GM04504 (cell line): ENCODE measurements around the gene ANKRD11.
"Not testable (repeated sequence)": the region's sequence is repeated elsewhere in the genome, so short reads cannot be mapped to it uniquely, and the experiment has no call there.

ENCODE experiments used
- DNase-seq: peaks from one replicate; pipeline ENCODE4 v3.0.0-alpha.2; 2012; ENCODE audit warnings: low read depth

ANKRD11 gene

DNA sequence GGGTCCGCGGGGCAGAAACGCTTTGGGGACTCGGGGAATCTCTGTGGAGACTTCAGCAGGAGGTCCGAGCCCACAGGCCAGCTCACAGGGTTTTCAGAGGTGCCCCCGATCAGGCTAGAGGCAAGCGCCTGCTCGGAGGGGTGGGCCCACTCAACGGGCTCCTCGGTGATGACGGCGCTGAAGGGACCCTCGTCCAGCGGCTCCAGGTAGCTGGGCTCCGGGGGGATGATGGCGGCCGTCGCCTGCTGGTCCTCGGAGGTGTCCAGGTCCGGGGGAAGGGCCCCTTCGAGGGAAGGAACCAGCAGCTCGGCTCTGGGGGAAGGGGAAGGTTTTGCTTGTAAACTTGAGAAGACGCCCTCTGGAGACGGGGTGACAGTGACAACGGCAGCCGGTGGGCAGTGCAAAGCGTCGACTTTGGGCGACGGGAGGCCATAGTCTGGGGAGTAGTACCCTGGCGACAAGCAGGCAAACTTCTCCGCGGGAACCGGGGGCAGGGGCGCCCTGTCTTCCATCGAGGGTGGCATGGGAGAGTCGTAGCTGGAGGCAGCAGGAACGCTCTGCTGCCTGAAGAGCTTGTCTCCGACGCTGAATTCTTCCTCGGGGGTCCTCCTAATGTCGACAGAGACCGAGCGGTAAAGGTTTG is 209.7 kb downstream of the ANKRD11 start:
- no peak for DNase-seq

DNA sequence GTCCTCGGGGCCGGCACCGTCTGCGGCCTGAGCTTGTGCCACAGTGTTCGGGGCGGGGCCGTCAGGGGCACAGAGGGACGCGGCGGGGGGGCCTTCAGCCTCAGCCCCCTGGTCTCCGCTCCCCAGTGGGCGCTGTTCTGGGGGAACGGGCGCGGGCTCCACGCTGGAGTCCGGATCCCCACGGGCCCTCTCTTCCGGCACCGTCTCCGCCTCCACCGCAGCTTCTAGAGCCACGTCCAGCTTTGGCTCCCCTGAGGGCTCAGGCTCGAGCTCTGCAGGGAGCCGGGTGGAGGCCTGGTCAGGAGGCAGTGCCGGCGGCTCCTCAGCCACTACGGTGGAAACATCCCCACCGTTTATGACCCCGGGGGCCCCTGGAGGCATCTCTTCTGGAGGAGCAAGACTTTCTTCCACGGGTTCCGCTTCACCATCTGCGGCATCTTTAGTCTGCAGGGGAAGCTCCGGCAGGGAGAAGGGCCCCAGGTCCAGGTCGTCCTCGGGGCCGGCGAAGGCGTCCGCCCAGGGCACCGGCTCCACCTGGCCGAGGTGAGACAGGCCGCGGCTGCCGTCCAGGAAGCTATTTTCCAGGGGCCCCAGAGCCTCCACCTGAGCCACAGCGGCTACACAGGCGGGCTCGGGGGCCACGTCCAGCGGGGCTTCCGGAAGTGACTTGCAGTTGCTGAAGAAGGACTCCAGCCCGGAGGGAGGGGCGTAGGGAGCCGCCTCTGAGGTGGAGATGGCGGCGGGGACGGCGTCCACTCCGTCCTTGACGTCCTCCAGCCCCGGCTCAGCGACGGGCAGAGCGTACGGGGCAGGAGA is 210.5 kb downstream of the ANKRD11 start:
- no peak for DNase-seq

DNA sequence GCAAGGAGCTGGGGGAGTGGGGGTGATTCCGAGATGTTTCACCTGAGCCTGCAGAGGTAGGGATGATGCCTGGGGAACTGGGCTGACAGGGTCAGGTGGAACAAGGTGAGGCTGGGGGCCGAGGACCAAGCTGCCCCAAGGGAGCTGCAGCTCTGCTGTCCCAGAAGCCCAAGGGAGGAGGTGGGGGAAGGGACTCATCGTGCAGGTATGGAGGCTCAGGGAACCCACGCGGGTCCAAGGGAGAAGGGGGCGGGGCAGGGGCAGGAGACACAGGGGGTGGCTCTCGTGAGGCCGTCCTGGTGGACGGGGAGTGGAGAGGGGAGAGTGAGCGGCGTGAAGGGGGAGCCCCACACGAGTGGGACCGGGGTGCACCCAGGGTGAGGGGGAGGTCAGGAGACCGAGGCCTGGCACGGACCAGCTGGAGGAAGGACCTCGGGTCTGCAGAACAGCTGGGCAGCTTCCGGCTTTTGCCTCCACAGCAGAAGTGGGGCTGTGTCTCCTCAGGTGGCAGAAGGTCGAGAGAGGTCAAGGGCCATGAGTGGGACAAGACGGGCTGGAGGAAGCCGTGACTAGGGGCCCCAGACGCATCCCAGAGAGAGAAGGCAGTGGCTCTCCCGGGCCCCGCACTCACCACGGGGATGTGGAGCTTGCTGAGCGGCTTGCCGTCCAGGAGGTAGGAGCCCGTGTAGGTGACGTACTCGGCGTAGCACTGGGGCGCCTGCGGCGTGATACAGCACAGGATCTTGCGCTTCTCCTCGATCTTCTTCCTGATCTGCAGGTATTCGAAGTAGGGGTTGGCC is 211.7 kb downstream of the ANKRD11 start:
- DNase-seq, result no peak

DNA sequence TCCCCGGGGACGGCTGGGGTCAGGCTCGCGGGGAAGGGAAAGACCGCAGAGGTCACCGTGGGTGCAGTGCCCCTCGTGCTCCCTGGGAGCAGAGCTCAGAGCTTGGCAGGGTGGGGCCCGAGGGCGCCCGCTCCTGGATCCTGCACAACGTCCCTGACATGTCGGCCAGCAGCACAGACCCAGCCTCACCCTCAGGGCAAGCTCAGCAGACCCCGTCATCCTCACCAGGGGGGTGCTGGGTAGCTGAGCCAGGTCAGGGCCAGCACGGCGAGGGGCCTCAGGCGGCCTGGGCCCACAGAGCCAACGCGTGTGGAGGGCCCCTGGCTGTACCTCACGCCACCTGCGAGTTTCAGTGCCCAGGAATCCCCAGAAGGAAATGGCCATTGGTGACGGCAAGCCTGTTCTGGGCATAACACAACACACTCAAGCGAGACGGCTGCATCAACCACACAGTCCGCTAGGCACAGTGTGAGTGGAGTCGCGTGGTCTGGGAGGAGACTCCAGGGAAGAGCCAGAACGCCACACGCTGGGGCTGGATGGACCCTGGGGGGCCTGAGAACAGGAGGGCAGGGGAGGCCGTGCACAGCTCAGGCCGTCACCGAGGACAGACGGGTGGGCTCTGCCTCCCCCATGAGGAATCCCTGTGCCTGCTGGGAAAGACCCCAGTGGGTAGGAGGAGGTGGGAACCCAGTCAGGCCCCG is 212.6 kb downstream of the ANKRD11 start:
- DNase-seq, result no peak

DNA sequence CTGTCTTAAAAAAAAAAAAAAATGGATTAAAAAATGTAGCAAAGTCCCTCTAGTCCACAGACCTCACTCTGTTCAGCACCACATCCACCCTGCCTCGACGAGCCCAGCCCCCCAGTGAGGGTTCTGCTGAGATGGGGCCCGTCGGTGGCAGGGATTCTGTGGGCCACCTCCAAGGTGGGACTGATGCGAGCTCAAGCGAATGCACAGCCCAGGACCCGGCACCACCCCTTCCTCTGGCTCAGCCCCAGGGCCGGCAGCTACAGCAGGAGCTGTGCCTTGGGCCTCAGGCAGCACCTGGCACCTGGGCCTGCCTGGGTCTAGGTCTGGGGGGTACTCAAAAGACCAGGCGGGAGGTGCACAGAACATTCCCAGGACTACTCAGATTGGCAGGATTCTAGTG is 213.3 kb downstream of the ANKRD11 start:
- DNase-seq, result no peak

DNA sequence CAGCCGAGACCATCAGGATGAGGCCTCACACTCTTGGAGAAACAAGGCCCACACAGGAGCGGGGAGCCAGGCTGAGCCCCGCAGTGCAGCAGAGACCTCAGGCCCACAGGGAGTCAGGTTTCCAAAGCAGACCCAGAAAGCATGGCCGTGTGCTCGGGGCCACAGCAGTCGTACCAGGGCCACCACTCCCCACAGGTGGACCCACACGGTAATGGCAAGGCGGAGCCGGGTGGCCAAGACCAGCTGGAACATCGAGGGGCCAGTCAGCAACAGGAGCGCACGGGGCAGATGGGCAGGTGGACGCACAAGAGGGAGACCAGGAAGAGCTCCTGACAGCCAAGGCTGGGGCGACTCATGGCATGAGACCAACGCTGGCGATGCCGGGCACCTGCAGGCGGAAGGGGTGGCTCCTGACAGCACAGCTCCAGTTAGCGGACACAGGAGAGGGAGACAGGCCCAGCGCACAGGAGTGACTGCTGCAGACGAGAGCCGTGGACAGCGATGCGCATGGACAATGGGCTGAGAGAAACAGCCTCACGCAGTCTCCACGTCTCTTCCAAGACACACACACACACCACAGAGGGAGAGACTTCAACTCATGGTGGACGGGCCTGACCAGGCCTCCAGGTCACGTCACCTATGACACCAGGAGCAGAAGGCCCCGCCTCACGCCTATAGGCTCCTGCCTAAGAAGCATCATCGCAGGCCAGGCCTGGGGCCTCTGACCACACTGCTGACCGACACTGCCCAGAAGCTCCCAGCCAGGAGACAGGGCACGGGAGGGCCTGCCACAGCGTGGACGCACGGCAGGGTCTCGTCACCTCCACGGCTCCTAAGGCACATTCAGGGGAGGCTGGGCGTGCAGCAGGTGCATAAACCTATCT is 214.3 kb downstream of the ANKRD11 start:
- no peak for DNase-seq

DNA sequence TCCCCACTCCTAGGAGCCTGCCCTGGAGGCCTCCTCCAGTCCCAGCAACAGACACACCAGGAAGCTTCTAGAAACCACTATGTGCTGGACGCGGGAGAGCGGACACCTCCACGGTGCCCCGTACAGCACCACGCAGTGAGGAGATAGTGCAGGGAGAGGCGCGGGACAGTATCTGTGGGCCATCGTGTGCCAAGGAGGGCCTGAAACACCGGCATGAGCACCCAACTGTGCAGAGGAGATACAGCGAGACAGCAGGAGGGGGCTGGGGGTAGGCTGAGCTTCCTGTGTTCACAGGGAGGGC is 215.1 kb downstream of the ANKRD11 start:
- no peak for DNase-seq

DNA sequence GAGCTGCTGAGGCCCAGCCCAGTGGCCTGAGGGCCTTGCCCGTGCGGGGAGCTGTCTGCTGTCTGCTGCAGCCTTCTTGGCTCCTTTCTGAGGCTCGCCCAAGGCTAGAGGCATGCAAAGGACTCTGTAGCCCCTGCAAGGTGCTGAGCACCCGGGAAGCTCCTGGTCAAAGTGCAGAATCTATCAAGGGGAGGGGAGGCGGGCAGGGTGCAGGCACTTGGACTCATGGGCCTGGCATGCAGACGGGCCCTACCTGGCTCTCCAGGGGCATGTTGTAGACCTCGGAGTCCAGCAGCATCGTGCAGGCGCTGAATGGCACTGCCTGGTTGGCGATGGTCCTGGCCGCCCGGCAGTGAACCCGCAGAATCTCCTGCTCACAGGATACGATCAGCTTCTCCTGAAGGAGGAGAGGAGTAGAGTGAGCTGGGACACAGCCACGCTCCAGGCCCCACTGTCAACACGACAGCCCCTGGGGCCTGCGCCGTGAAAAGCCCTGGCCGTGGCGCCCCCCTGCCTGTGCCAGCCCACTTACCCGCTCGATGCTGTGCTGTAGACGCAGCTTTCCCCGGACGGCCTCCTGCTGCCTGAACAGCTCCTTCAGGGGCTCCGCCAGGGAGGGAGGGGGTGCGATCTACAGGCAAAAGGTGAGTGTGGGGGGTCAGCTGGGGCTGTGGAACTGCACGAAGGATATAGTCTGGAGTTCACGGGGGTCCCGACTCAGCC is 215.6 kb downstream of the ANKRD11 start:
- no peak for DNase-seq

DNA sequence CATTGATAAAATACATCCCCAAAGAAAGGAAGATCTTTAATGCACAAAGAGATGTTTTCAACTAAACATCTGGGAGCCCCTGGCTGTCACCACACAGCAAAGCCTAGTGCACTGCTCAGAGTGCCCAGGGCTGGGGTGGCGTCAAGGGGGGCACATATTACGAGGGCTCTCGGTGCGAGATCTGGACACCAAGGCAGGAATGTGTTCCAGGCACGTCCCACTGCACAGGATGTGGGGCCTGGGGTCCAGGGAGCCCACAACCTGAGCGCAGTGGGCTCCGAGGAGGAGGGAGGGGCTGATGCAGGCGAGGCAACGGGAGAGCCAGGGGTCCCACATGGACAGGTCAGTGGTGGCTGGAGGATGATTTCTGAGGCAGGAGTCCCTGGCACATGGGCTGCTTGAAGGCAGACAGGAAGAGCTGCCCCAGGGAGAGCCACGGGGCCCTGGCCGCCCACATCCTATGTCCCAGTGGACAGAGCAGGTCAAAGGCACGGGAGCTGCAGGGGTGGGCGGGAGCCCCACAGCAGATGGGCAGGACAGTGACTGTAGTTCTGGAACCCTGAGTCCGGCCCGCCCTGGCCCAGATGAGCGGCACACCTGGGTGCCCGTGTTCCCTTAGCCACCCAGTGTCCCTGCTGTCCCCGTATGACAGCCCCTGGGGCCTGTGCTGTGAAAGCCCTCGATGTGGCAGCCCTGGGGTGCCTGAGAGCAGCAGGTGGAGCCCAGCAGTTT is 216.5 kb downstream of the ANKRD11 start:
- DNase-seq, result no peak

DNA sequence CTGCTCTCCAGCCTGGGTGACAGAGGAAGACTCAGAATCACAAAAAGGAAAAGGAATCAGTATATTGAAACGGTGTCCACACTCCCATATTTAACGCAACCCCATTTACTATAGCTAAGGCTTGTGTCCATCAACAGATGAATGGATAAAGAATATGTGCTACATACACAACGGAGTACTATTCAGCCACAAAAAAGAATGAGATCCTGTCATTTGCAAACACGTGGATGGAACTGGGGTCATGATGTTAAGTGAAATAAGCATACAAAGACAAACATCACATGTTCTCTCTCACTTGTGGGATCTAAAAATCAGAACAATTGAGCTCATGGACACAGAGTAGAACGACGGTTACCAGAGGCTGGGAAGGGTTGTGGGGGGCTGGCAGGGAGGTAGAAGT is 217.7 kb downstream of the ANKRD11 start:
- no peak for DNase-seq

DNA sequence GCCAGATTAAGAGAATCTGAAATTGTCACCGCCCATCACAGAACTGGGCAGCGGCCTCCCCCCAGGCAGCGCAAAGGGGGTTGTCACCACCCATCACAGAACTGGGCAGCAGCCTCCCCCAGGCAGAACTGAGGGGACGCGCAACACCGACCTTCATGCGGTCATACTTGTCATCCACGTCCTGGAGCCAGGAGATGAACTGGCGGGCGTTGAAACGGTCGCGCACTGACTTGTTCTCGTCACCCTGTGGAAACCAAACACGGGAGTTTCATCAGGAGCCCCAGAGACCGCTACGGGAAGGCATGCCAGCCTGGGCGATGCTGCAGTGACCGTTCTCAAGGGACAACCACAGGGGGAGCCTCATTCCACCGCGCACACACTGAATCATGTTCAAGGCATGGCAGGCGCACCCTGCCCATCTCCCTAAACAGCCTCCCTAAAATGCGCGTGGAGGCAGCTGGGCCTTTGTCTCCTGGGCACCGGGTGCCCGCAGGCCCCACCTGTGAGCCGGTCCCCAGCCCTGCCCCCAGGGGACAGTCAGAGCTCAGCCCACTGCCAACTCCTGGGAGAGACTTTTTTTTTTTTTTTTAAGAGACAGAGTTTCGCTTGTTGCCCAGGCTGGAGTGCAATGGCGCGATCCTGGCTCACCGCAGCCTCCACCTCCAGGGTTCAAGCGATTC is 219.6 kb downstream of the ANKRD11 start:
- DNase-seq, result no peak

DNA sequence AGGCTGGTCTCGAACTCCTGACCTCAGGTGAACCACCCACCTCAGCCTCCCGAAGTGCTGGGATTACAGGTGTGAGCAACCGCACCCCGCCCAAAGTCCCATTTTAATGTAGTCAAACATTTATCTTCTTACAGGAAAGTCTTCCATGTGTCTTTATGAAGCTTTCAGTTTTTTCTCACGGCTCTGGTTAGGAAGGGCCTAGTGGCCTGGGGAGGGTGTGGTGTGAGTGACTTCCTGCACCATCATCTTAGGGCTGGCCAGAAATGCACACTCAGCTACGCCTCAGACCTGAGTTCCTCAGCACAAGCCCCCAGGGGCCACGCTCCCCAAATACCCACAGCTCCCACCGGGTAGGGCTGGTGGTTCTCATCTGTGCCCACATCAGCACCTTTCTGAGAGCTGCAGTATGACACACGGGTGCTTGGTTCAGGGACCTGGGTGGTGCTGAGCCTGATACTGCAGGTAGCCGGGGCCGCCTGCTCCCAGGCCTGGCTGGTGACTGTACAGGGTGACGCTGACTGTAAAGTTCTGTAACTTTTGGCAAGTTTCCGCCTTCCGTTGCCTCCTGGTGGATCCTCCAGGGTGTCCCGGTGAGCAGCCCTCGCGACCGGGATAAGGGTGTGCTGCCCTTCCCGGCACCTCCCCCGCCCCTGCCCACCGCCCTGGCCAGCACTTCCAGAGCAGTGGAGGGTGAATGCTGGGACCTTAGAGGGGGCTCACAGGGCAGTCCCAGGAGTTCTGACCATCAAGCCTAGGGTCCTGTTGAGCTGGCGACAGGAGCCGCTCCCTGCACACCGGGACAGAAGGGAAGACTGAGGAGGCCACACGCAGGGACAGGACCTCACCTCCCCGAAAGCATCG is 220.3 kb downstream of the ANKRD11 start:
- DNase-seq, result no peak

DNA sequence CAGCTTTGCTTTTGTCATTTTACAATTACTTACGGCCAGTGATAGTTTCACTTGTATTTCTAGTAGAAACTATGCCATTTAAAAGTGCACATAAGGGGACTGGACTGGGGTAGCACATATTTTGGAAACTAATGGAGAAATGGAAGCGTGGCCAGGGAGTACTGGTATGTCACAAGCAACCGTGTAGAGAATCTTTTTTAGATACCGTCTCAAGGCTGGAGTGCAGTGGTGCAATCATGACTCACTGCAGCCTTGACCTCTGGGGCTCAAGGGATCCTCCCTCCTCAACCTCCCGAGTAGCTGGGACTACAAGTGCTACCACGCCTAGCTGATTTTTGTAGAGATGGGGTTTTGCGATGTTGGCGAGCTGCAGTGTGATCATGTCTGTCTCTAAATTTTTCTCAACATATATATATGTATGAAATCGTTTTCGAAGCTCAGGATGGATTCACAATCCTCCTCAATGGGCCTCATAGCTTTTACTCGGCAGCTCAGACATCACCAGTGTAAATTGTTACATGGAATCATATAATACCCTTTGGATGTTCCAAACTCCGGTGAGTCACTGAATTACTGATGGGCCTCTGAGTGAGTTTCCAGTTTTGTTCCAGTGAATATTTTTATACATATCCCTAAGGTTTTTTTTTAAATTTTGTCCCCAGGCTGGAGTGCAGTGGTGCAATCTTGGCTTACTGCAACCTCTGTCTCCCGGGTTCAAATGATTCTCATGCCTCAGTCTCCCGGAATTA is 221.2 kb downstream of the ANKRD11 start:
- no peak for DNase-seq

DNA sequence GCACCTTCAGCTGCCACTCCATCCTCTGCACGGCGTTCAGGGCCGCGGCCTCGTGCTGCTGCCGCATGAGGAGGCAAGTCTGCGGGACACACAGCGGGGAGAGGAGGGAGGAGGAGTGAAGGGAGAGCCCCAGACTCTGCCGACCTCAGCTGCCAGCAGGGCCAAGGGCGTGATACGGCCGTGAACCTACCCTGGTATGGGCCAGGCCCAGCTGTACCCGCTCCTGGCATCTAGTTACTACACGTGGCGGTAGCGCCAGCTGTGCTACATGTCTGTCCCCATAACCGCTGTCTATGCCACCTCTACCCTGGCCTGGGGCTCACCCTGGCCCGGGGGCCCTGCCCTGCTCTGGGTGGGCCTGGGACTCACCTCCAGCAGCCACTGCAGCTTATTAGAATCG is 221.8 kb downstream of the ANKRD11 start:
- DNase-seq, result no peak

DNA sequence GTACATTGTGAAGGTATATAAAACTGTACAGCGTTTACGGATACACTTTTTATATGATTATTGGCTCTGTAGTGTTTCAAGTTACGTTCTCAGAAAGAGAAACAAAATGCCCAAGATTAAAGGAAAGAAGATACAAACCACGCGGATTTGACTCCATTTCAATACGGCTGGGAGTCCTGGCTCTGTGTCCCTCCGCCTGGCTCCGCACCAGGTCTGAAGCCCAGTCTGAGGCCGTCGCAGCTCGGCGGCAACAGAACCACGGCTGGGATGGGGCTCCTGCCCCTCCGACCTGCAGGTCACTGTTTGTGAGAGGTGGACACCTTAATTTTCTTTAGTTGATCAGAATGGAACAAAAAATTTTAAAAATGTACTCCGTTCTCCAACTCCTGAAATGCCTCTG is 222.6 kb downstream of the ANKRD11 start:
- not testable (repeated sequence) for DNase-seq

DNA sequence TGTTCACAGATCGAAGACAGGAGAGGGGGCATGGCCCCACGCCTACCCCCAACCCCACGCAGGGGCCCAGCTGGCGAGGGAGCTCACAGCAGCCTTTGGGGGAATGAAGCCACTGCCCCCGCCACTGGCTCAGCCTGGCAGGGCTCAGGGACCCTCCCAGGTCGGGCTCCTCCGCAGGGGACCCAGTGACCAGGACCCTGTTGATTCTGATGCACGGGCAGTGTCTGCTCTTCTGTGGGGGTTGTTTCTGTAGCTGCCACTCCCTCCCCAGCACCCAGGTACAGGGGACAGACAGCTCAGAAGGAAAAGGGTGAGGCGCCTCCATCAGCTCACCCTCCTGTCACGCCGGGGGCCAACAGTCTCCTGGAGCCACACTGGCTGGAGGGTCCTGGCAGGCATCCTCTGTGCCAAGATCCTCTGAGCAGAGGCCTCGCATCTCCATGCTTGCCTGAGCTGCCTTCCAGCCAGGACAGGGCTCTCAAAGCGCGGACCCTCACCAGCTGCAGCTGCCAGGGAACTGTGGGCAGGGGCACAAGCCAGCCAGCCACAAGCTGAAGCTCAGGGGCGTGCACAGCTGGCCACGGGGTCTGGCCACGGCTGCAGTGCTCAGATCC is 223.7 kb downstream of the ANKRD11 start:
- DNase-seq, result no peak

DNA sequence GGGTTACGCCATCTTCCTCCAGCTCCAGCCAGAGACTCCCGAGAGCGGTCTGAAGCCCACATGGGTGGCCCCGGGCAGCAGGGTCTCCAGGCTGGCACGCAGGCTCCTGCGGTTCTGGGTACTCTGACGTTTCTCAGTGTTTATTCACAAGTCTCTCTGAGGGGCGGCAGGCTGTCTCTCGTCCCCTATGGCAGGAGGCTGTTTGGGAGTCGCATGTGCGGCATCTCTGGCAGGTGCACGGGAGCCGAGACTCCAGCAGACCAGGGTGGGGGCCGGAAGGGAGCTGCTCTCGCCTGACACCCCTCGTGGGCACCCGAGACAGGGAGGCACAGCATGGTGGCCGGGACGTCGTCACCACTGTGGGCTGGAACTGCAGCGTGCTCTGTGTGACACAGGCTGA is 224.7 kb downstream of the ANKRD11 start:
- no peak for DNase-seq
